Bone marrow (tissue), 2 donors: ENCODE data around the gene SACS.
"Not testable (repeated sequence)": the region's sequence is repeated elsewhere in the genome, so short reads cannot be mapped to it uniquely, and the experiment has no call there.

ENCODE experiments used
- DNase-seq, 2 donors: peaks; one replicate each; lab custom pipeline; 2025; lab: John Stamatoyannopoulos, UW

The SACS gene

DNA sequence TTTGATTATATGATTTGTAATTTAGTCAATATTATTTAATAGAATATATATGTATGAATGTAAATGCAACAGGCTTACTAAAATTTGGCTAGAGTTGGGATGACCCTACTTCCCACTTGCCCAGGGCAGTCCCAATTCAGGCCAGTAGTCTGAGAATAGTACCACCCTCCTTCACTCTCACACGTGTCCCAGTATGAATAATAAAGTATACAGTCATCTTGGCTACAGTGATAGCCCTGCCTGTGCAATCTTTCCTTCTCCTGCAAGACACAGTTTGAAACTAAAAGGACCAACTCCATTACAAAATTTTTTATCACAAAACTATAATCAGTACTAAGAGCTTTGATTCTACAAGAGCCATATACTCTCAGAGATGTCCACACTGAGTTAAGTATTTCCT is 76.2 kb downstream of the SACS start:
- no peak for DNase-seq

DNA sequence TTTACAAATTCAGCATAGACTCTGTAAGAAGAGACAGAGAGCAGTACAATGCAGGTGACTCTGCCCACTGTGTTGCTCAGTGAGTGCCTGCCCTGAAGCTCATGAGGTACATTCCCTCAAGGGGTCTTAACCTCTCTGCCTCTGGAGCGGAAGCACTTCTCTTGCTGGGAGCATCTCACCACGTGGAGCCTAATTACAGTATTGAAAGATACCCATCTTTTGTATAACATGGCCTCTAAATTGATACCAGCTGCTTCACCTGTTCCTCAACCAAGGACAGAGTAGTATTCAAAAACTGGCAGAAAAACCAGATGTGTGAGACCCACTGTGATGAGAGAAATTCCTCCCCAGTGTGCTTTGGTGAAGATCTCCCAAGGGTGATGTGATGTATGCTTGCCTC is 77.1 kb downstream of the SACS start:
- no peak for DNase-seq

DNA sequence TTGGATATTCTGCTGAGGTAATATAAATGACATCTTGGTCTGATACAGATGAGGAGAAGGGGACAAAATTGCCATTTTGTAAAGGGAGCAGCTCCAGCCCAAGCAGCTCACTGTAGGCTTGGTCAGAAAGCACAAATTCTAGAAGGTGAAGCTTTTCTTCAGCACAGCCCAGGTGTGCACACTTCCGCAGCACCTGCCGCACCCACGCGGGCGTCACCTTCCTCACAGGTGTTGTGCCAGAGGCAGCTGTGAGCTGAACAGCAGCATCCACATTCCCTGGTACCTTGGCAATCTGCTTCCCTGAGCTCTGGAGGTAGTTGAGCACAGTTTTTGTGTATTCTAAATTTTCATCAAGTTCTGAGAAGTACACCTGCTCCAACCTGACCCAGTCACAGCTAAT is 79.0 kb downstream of the SACS start:
- DNase-seq = no peak

DNA sequence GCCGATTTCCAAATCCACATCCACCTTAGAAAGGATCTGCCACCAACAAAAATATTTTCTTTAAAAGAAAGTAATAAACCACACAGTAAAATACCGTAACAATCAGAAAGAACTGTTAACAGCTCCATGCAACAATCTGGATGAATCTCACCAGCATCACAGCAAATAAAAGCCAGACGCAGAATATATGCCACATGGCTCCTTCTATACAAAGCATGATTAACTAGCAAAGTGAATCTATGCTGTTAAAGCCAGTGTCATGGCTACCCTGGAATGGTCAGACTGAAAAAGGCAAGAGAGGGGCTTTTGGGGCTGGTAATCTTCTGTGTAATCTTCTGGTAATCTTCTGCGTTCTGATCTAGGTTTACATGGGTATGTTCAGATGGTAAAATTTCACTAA is 81.3 kb downstream of the SACS start:
- DNase-seq = no peak

DNA sequence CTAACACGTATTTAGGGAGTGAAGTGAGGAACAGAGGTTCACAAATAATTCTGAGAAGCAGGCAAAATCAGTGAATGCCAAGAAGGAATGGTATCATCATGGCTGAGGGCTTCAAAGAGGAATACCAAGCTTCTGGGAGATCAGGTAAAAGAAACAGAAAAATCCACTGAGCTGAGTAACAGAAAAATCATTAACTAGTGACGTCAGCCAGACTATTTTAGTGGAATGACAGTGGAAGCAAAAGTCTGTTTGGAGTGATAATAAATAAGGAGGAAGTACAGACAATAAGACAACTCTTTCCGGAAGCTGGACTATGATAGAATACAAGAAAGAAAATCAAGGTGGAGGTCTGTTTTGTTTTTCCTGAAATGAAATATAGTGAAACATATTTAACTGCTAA is 83.5 kb downstream of the SACS start:
- DNase-seq = no peak

DNA sequence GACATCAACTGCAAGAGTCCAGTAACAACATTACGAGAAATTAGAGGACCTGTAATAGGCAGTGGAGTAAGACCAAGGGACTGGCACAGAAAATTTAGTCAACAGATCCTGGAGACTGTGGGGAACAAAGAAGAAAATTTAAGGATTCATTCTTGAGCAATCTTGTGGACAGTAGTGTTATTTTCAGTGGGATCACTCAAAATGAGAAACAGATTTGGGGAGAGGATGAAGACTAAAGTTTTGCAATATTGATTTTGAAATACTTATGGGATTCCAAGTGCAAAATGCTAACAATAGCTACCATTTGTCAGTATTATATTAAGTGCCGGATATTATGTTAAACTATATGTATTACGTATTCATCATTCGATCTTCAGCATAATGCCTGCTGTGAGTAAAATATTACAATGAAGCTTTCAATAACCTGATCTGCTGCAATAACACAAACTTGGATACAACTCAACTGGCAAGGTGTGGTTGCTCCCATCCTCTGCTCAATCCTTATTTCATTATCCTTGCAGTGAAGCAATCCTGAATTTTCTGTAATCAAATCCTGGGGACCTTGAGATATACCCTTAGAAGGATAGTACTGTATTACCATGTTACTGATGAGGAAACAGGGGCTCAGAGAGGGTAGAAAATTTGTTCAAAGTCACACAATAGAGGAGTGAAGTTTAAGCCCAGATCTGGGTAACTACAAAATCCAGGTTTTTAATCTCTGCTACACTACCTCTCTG is 84.2 kb downstream of the SACS start:
- DNase-seq = no peak

DNA sequence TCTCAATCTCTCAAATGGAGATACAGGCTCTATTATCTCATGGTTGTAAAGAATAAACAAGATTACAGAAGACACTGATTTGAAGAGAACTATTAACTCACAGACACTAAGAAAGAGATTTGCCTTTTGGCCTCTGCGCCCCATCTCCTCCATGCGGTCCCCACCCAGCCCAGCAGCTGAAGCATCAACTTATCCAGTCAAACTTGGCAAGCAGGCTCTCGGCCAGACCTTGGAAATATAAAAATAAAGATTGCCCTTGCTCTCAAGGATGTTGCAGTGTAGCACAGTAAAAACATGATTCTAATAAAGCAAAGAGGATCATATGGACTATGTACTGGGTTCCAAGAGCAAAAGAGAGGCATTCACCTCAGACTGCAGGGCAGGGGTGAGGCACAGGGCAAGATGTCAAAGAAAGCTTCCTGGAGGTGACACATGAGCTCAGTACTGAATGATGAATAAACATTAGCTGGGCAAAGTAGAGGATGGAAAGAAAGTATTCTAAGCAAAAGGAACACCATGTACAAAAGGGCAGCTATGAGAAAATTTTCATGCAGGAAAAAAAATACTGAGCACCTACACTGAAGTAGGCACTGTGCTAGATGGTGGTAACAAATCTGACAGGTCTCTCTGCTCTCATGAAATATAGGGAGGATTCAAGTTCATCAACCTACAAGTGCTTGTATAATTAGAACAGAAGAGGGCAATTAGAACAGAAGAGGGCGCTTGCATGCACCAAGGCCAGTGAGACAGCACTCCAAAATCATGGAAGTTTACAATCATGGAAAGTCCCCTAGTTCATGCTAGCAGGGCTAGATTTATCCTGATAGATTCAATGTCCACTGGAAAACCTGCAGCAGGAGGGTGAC is 85.0 kb downstream of the SACS start:
- no peak for DNase-seq

DNA sequence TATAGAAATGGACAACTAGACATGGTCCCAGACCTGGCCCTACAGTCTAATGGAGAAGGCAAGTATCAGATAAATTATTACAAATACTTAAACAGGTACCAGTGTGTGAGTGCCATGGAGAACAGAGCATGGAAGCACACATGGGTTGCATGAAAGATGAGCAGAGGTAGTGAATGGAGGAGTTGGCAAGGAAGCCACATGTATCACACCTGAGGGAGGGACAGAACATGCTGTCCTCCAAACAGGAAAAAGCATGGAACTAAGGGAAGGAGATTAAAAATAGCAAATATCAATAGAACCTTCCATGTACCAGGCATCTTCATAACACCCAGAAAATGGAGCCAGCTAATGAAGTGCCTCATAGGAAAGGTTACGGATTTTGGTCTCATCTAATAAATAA is 85.9 kb downstream of the SACS start:
- no peak for DNase-seq

DNA sequence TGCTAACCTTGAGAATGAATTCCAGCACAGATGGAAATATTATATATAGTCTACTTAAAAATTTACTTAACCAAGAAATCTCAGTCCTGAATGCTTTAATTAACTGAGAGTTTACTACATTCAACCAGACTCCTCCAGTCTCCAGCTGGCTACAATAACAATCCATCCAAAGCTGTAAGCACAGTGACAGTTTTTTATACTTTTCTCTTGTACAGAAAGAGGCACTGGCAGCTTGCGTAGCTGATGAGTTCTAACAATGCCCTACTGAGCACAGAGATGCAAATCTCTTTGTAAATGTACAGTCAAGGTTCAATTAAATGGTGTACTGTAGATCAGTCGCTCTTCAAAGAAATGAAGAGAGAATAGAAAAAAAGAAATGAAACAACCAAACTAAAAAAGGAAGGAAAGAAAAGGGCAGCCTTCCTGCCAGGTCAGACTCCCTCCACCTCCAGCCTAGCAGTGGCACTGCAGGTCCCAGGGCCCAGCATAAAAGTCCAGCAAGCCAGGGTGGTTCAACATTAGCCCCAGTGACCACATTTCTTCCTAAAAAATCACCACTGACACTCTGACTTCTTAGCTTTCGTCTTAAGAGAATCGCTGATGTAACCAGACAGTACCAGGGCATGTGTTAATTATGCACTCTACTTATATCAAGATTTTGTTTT is 88.4 kb downstream of the SACS start:
- DNase-seq = no peak

DNA sequence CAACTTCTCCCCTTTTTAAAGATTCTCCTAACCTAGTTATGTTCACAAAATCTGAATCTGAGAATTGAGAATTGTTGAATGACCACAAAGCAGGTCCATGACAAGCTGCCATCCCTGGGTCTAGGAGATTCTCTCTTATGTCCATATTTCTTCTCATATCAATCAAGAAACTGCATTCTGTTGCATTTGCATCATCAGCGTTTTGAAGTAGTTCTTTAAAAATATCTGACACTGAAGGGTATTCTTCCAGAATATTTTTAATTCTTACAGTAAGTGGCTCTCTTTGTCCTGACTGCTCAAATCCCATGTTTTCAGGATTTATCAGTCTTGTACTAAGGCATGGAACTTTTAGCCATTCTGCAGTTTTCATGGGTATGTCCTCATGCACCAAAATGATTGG is 94.3 kb downstream of the SACS start:
- DNase-seq = no peak

DNA sequence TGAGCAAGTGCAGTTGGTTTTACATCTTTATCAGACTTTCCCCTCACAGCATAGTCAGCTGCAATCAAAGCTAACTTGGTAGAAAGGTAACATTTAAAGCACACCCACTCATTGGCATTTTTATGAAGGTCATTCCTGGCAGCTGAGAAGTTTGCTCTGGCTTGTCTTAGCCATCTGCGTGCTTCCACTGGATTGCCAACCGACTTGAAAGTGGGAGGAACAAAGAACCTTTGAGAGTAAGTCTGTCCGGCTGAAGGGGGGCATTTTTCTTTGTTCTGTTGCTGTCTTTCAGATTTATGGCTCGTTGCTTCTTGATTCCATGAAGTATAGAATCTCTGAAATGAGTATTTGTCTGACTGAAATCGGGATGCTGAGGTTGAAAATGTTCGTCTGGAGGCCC is 103.1 kb downstream of the SACS start:
- no peak for DNase-seq

DNA sequence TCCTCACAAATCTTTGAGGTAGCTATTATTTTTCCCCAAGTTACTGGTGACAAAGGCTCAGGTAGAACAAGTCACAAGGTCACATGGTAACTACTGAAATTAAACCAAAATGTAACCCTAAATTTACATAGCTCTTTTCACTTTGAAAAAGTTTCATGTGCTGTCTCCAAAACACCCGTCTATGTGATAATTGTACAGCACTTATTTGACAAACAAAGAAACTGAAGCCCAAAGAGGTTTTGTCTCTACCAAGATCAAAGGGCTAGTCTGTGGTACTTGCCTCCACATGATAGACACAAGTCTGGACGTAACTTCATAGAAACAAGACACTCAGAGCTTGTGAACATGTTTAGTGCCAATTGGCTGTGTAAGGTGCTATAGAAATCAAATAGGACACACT is 108.3 kb downstream of the SACS start:
- DNase-seq = no peak

DNA sequence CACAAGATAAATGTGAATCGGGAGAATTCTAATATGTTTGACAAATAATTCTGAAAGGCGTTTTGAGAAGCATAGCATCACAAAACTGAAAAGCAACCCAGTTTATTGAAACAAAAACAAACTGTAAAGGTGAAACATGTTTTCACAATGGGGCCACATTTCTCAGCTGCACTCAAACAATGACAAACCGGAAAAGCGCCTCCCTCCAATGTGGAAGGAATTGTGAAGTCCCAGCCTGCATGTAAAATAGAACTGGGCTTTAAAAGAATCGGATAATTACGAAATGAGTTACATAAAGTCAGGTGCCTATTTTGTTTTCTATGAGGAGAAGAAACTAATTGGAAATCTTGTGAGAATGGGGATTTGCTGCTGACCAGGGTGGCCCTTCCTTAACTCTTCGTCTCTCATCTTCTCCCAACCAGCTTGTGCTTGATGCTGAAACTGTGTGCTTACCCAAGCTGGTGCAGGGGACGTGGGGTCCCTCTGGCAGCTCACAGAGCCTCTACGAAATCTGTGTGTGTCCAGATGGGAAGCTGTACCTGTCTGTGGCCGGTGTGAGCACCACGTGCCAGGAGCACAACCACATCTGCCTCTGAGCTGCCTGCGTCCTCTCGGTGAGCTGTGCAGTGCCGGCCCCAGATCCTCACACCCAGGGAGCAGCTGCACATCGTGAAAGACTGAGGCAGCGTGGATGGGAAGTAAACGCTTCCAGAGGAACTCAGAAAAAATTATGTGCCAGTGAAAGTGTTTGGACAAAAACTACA is 109.4 kb downstream of the SACS start:
- DNase-seq = no peak

DNA sequence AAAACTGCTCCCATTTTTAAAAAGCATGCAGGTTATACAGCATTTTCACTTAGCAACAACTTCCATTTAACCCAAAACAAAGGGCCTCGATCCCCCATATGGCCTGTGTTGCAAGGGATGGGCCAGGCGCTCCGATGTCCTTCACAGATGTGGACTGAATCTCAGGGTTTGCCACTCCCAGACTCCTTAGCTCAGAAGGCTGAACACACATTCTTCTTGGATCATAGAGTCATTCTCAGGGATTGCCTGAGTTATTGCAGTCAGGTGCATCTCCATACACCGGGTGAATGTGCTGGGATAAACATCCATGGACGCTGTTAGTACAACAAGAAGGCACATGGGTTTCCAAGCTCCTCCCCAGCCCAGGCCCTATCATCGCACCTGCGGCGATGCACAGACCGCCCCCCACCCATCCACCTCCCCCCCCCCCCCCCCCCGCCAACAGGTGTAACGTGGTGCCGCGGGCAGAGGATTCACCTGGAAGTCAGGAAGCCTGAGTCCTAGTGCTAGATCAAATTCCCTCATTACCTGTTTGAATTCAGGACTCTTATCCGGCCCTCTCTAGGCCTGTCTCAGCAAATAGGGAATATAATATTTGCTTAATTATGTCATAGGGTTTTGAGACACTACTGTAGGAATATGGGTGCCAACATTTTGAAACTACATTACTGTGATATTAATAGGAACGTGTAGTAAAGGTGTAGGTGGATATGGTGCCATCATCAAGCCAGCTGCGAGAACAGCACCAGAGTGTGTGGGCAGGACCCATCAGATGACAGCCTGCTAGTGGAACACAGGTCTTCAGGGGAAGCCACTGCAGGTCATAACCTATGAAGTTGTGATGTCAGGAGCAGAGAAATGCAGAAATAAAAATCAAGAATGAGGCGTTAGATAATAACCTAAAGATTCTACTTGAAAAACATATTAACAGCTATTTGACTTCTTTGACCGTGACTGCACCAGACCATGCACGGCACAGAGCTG is 110.9 kb downstream of the SACS start:
- DNase-seq = no peak

DNA sequence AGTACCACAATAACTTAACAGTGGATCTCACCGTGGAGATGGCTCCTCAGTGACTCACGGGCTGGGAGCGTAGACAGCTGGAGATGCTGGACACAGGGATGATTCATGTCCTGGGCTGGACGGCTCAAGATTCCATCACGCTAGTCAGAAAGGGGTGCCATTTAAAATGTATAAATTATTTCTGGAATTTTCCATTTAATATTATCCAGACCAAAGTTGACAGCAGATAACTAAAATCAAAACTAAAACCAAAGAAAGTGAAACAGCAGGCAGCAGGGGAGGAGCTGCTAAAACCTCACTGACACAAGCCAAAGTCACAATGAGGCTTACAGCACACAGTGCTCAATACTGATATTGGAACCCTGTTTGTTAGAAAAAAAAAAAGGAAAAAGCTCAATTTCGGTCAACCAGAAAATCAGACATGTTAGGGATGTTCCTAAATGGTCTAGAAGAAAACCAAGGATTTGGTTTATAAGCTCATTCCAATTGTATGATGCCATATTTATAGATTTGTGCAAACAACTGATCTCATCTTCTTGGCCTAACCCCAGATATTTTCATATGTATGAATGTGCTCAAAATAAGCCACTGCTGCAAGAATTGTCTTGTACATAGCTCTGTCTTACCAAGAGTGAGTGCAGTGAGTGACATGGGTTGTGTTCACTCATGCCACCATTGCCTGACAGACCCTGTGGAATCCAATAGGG is 111.8 kb downstream of the SACS start:
- no peak for DNase-seq

DNA sequence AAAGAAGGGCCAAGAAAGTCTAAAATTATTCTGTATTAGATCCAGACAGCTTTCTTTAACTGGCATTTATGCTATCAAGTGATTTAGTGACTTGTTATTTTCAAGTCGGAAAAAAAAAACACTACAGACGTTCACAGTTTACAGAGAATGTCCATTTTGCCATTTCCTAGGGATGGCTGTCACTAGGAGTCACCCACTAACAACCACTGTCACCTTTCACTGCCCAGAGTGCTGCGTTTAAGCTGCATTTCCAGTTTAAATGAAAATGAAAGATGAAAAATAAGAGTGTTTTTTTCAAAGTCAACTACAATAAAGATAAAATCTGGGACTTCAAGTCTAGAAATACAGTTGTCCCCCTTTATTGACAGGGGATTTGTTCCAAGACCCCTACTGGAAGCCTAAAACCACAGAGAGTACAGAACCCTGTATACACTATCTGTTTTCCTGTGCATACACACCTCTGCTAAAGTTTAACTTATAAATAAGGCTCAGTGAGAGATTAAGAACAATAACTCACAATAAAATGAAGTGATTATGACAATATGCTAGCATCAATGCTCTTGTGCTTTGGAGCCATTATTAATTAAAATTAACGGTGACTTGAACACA is 112.5 kb downstream of the SACS start:
- no peak for DNase-seq

DNA sequence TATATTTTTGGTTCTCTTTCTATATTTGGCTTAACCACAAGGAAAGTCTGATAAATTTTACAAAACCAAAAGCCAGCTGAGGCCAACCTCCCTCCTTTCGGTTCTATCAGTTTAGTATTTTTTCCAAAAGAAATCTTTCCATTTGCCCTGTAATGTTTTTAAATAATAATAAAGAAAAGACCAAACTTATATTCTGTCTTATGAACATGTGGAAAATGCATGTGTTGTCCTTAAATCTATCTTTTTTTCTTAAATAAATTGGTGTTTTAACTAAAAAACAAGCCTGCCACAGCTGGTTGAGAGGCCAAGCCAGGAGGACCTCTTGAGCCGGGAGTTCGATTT is 113.6 kb downstream of the SACS start:
- DNase-seq = no peak

DNA sequence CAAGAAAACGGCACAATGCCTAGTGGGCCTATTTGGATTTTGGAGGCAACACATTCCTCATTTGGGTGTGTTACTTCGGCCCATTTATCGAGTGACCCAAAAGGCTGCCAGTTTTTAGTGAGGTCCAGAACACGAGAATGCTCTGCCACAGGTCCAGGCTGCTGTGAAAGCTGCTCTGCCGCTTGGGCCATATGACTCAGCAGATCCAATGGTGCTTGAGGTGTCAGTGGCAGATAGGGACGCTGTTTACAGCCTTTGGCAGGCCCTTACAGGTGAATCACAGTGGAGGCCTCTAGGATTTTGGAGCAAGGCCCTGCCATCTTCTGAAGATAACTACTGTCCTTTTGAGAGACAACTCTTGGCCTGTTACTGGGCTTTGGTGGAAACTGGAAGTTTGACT is 118.7 kb downstream of the SACS start:
- not testable (repeated sequence) for DNase-seq

DNA sequence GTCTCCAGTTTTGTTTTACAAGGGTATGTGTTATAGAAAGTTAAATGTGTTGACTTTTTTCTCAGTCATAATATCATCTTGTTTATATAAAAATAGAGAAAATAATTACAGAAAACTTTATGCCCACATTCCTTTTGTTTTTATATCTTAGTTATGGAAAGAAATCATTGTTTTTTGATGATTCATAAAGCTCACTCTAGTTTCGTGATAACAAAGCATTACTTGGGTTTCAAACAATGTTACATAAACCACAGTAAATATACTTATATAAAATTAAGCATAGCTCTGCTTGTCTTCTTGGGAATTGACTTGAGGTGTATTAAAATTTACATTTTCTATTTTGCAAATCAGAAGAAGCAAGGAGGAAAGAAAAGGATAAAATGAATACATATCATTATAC is 140.9 kb downstream of the SACS start:
- DNase-seq = no peak

DNA sequence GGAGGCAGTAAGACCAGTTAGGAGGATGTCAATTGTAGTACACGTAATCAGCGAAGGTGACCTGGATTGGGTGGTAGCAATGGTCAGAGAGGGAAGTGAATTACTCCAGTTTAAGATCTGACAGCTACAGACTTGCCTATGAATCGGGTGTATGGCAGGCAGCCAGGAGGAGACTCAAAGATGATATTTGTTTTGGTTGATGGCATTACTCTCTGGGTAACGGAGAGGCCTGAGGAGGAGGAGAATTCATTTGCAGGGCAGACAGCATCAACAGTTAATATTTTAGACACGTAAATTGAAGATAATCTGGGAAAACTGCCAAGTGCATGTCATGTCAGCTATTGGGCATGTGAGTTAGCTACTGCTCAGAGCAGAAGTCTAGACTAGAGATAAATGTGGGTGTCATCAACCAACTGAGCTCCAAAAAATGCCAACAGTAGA is 143.6 kb downstream of the SACS start:
- no peak for DNase-seq
